ENCODE measurements around the gene KCNS3. TPM values are rescaled to one million over a fixed set of nuclear protein-coding genes. Genes with fewer than 3 reads are reported as not detected.

Gene KCNS3
- total RNA-seq, 1 experiment from 2014 or later, result 0.20 TPM

GRCh38 chr2:17849275-17849674, 29.2 kb upstream of the KCNS3 start:
- ChIA-PET POLR2A (no interaction called here), CTCF (interaction anchor here (1.5 kb wide), 1 partner anchor 70 kb away, joined by 4 read pairs; no protein-coding TSS in a partner anchor)
- DNase-seq, result no peak
- no TSS peak for BruUV-seq (replicated peaks)
- no peaks in the 10 kb centered on the region for H3K4me1 ChIP-seq
- intact Hi-C loops (cut with micrococcal nuclease; ENCODE audit: unreplicated experiment), result no loop called here
- no peaks in the 10 kb centered on the region for H3K9me3 ChIP-seq
- Mint-ChIP-seq H3K9me3 (ENCODE audit: unreplicated experiment) (no peaks in the 10 kb centered on the region), H3K4me1 (ENCODE audit: low read depth, unreplicated experiment) (no peaks in the 10 kb centered on the region), H3K4me3 (ENCODE audit: unreplicated experiment) (no peak overlapping the region), H3K36me3 (ENCODE audit: insufficient read depth, unreplicated experiment) (no peaks in the 10 kb centered on the region), H3K27me3 (ENCODE audit: insufficient read depth, unreplicated experiment) (peaks cover 4% of the 10 kb centered on the region), H3K27ac (ENCODE audit: unreplicated experiment) (no peak overlapping the region)
- H3K4me3 ChIP-seq (ENCODE audit: low read depth, low read length), result no peak overlapping the region
- no peaks in the 10 kb centered on the region; the same call in 1 of the 2 replicates for H3K27me3 ChIP-seq (replicated peaks; ENCODE audit: control insufficient read depth, insufficient read depth, low read length)
- TF ChIP-seq CTCF (IDR thresholded peaks at IDR 0.05; ENCODE audit: insufficient read depth in 1 of 2, low read depth in 1 of 2, low read length in 1 of 2, severe bottlenecking in 1 of 2, unreplicated experiment in 1 of 2), result no peak
- no peaks in the 10 kb centered on the region for H3K36me3 ChIP-seq (ENCODE audit: control insufficient read depth, insufficient read depth, low read length)

- H3K9me3 Mint-ChIP-seq (ENCODE audit: unreplicated experiment), result no peaks in the 10 kb centered on the region
- no TSS peak for BruUV-seq (replicated peaks)
- H3K36me3 Mint-ChIP-seq (ENCODE audit: insufficient read depth, unreplicated experiment), result no peaks in the 10 kb centered on the region
- no peaks in the 10 kb centered on the region for H3K4me1 Mint-ChIP-seq (ENCODE audit: low read depth, unreplicated experiment)
- no peak overlapping the region for H3K27ac Mint-ChIP-seq (ENCODE audit: unreplicated experiment)
- intact Hi-C loops (cut with micrococcal nuclease; ENCODE audit: unreplicated experiment), result no loop called here
- H3K4me3 Mint-ChIP-seq (ENCODE audit: unreplicated experiment), result no peak overlapping the region
- peaks cover 4% of the 10 kb centered on the region for H3K27me3 Mint-ChIP-seq (ENCODE audit: insufficient read depth, unreplicated experiment)
- no peaks in the 10 kb centered on the region for H3K4me1 ChIP-seq
- no peaks in the 10 kb centered on the region; the same call in 1 of the 2 replicates for H3K27me3 ChIP-seq (replicated peaks; ENCODE audit: control insufficient read depth, insufficient read depth, low read length)
- no peak overlapping the region for H3K4me3 ChIP-seq (ENCODE audit: low read depth, low read length)
- POLR2A ChIA-PET, result interaction anchor here (0.6 kb wide), 1 partner anchor 24 kb away, joined by 4 read pairs; no protein-coding TSS in a partner anchor
- H3K9me3 ChIP-seq, result no peaks in the 10 kb centered on the region
- no peak for DNase-seq
- CTCF ChIA-PET, result interaction anchor here (2.2 kb wide), 1 partner anchor 68 kb away, joined by 10 read pairs; no protein-coding TSS in a partner anchor
- no peaks in the 10 kb centered on the region for H3K36me3 ChIP-seq (ENCODE audit: control insufficient read depth, insufficient read depth, low read length)
- TF ChIP-seq CTCF (IDR thresholded peaks at IDR 0.05; ENCODE audit: insufficient read depth in 1 of 2, low read depth in 1 of 2, low read length in 1 of 2, severe bottlenecking in 1 of 2, unreplicated experiment in 1 of 2), result no peak
These were observed 28.3 kb upstream of the KCNS3 start for GRCh38 chr2:17850151-17850550.

GRCh38 chr2:17851731-17852585, 26.5 kb upstream of the KCNS3 start:
- peak; percentile 56 to 58 for DNase-seq
- Mint-ChIP-seq H3K27ac (ENCODE audit: unreplicated experiment) (no peak overlapping the region), H3K9me3 (ENCODE audit: unreplicated experiment) (no peaks in the 10 kb centered on the region), H3K36me3 (ENCODE audit: insufficient read depth, unreplicated experiment) (no peaks in the 10 kb centered on the region), H3K4me1 (ENCODE audit: low read depth, unreplicated experiment) (no peaks in the 10 kb centered on the region), H3K27me3 (ENCODE audit: insufficient read depth, unreplicated experiment) (peaks cover 5% of the 10 kb centered on the region), H3K4me3 (ENCODE audit: unreplicated experiment) (no peak overlapping the region)
- peak; percentile 87 to 90 for TF ChIP-seq CTCF (IDR thresholded peaks at IDR 0.05; ENCODE audit: insufficient read depth in 1 of 2, low read depth in 1 of 2, low read length in 1 of 2, severe bottlenecking in 1 of 2, unreplicated experiment in 1 of 2)
- H3K4me3 ChIP-seq (ENCODE audit: low read depth, low read length), result no peak overlapping the region
- no peaks in the 10 kb centered on the region for H3K36me3 ChIP-seq (ENCODE audit: control insufficient read depth, insufficient read depth, low read length)
- H3K9me3 ChIP-seq, result no peaks in the 10 kb centered on the region
- intact Hi-C loops (cut with micrococcal nuclease; ENCODE audit: unreplicated experiment), result loop anchor here (1.0 to 2.0 kb wide), 5 partner anchors 67 to 526 kb away; no protein-coding TSS in a partner anchor
- CTCF ChIA-PET, result interaction anchor here (0.8 to 2.2 kb wide), 2 partner anchors 67 to 298 kb away, joined by 4 to 10 read pairs; no protein-coding TSS in a partner anchor
- POLR2A ChIA-PET, result no interaction called here
- H3K4me1 ChIP-seq, result no peaks in the 10 kb centered on the region
- no peaks in the 10 kb centered on the region for H3K27me3 ChIP-seq (replicated peaks; ENCODE audit: control insufficient read depth, insufficient read depth, low read length)
- no TSS peak for BruUV-seq (replicated peaks)
